H1 (cell line): Measurements from ENCODE around the gene MTHFS. TPM values are rescaled to one million over a fixed set of nuclear protein-coding genes. Genes with fewer than 3 reads are reported as not detected.
A peak's percentile ranks its signal among the peaks of the same experiment; 100 is the strongest.

Experiments
- CTCF ChIA-PET: fragments of 300-600 bp; sonication (Branson Sonifier 250); formaldehyde crosslinking; loops from one replicate; lab custom pipeline; 2021; ENCODE audit not compliant: partially characterized antibody; lab: Charles Lee
- POLR2A ChIA-PET: fragments of 300-600 bp; sonication (Branson Sonifier 250); formaldehyde crosslinking; loops from one replicate; lab custom pipeline; 2021; ENCODE audit warnings: inconsistent platforms; ENCODE audit not compliant: partially characterized antibody; lab: Charles Lee
- DNase-seq, 2 experiments: peaks; one replicate each; pipeline versions ENCODE4 v3.0.0 to v3.0.0-alpha.2; 2010 to 2022; ENCODE audit warnings: low spot score in 2 of 2, low read depth in 1 of 2, mixed read lengths in 1 of 2
- FAIRE-seq: peaks from 2 replicates; lab custom pipeline; 2011; peaks lifted over from hg19 to GRCh38; lab: Jason Lieb, UNC
- H2AFZ ChIP-seq: 2 replicates; pipeline ENCODE4 v1.8.1; 2012; ENCODE audit warnings: low read length, inconsistent platforms
- H2AK5ac ChIP-seq: 2 replicates; pipeline ENCODE4 v1.6.1; 2013; ENCODE audit warnings: low read depth, low read length
- H2BK120ac ChIP-seq: replicated peaks from 2 replicates; pipeline ENCODE3; 2013; ENCODE audit warnings: low read depth, low read length, inconsistent platforms
- H2BK12ac ChIP-seq: 2 replicates; pipeline ENCODE4 v1.6.1; 2013; ENCODE audit warnings: low read depth, low read length
- H2BK15ac ChIP-seq: 2 replicates; pipeline ENCODE4 v1.6.1; 2013; ENCODE audit warnings: low read length
- H2BK20ac ChIP-seq: 2 replicates; pipeline ENCODE4 v1.6.1; 2013; ENCODE audit warnings: low read length
- H2BK5ac ChIP-seq: 2 replicates; pipeline ENCODE4 v1.6.1; 2013; ENCODE audit warnings: low read depth, low read length
- H3K14ac ChIP-seq: 2 replicates; pipeline ENCODE4 v1.6.1; 2013; ENCODE audit warnings: inconsistent platforms; ENCODE audit not compliant: insufficient read length
- H3K18ac ChIP-seq: 2 replicates; pipeline ENCODE4 v1.6.1; 2013; ENCODE audit warnings: low read length; ENCODE audit errors: extremely low read depth
- H3K23ac ChIP-seq: 2 replicates; pipeline ENCODE4 v1.6.1; 2013; ENCODE audit warnings: inconsistent platforms; ENCODE audit not compliant: insufficient read length
- H3K23me2 ChIP-seq: 2 replicates; pipeline ENCODE4 v1.6.1; 2013; ENCODE audit warnings: low read depth, low read length
- H3K27ac ChIP-seq: 2 replicates; pipeline ENCODE4 v1.6.1; 2011; ENCODE audit warnings: low read depth, low read length, inconsistent platforms
- H3K27me3 ChIP-seq, 4 experiments: replicated peaks in 1 of 4; 1 replicate in 1 of 4; 2 replicates in 3 of 4; pipeline versions ENCODE4 v1.6.1 to v1.8.1; 2011 to 2013; ENCODE audit warnings: low read length in 3 of 4, mild to moderate bottlenecking in 3 of 4, inconsistent platforms in 2 of 4, mixed read lengths in 2 of 4, moderate library complexity in 1 of 4; ENCODE audit not compliant: control insufficient read depth in 3 of 4, insufficient read depth in 3 of 4; ENCODE audit errors: extremely low read depth in 1 of 4
- H3K36me3 ChIP-seq, 4 experiments: 2 replicates each; pipeline versions ENCODE4 v1.6.1 to v1.8.1; 2011 to 2013; ENCODE audit warnings: mild to moderate bottlenecking in 4 of 4, low read length in 3 of 4, moderate library complexity in 2 of 4, control low read depth in 1 of 4, inconsistent platforms in 1 of 4; ENCODE audit not compliant: insufficient read depth in 4 of 4, control insufficient read depth in 2 of 4
- H3K4ac ChIP-seq: replicated peaks from 2 replicates; pipeline ENCODE3; 2013; ENCODE audit warnings: low read length, low read depth, mixed read lengths, inconsistent platforms; ENCODE audit not compliant: insufficient read length
- H3K4me1 ChIP-seq, 4 experiments: replicated peaks in 1 of 4; 1 replicate in 1 of 4; 2 replicates in 3 of 4; pipeline versions ENCODE4 v1.6.1 to v1.8.1; 2011 to 2013; ENCODE audit warnings: low read length in 3 of 4, inconsistent platforms in 2 of 4, mixed read lengths in 1 of 4; ENCODE audit not compliant: insufficient read depth in 4 of 4, control insufficient read depth in 3 of 4
- H3K4me2 ChIP-seq, 2 experiments: 2 replicates each; pipeline versions ENCODE4 v1.6.1 to v1.8.1; 2011 to 2013; ENCODE audit warnings: low read depth in 2 of 2, low read length in 2 of 2, control low read depth in 1 of 2, inconsistent platforms in 1 of 2, mild to moderate bottlenecking in 1 of 2; ENCODE audit not compliant: insufficient read depth in 1 of 2
- H3K4me3 ChIP-seq, 4 experiments: fragments of 200-600, 300-600 bp in 1 of 4; sonication (generic), shearing (Covaris generic), sonication (Bioruptor Twin) in 1 of 4; 2 replicates each; pipeline versions ENCODE4 v1.5.1 to v1.8.1; 2011 to 2016; ENCODE audit warnings: low read length in 4 of 4, low read depth in 3 of 4, control low read depth in 2 of 4, inconsistent platforms in 2 of 4, mild to moderate bottlenecking in 2 of 4, mixed read lengths in 1 of 4, moderate library complexity in 1 of 4; ENCODE audit not compliant: insufficient read depth in 2 of 4; ENCODE audit errors: extremely low read depth in 1 of 4
- H3K56ac ChIP-seq: replicated peaks from 2 replicates; pipeline ENCODE3; 2013; ENCODE audit warnings: low read depth, mild to moderate bottlenecking, mixed read lengths, low read length, inconsistent platforms; ENCODE audit not compliant: insufficient read length
- H3K79me1 ChIP-seq: 2 replicates; pipeline ENCODE4 v1.6.1; 2013; ENCODE audit warnings: low read depth, low read length, control low read depth
- H3K79me2 ChIP-seq, 2 experiments: 2 replicates each; pipeline versions ENCODE4 v1.6.1 to v1.8.1; 2012 to 2013; ENCODE audit warnings: low read length in 2 of 2, mild to moderate bottlenecking in 2 of 2, inconsistent platforms in 1 of 2; ENCODE audit not compliant: insufficient read depth in 2 of 2, control insufficient read depth in 1 of 2
- H3K9ac ChIP-seq, 4 experiments: replicated peaks in 1 of 4; 1 replicate in 1 of 4; 2 replicates in 3 of 4; pipeline versions ENCODE4 v1.6.1 to v1.8.1; 2011 to 2013; ENCODE audit warnings: low read depth in 3 of 4, low read length in 3 of 4, control low read depth in 2 of 4, mild to moderate bottlenecking in 2 of 4, moderate library complexity in 2 of 4, inconsistent platforms in 1 of 4; ENCODE audit errors: extremely low read depth in 1 of 4
- H3K9me3 ChIP-seq, 2 experiments: 2 replicates each; pipeline versions ENCODE4 v1.6.1 to v1.8.1; 2012 to 2013; ENCODE audit warnings: mild to moderate bottlenecking in 2 of 2, moderate library complexity in 2 of 2, control low read depth in 1 of 2, inconsistent platforms in 1 of 2, low read depth in 1 of 2, low read length in 1 of 2, mixed read lengths in 1 of 2; ENCODE audit not compliant: insufficient read depth in 2 of 2
- H4K20me1 ChIP-seq, 2 experiments: replicated peaks in 1 of 2; 2 replicates each; pipeline versions ENCODE3 to v1.8.1; 2011 to 2013; ENCODE audit warnings: inconsistent platforms in 2 of 2, low read length in 2 of 2, mild to moderate bottlenecking in 1 of 2; ENCODE audit not compliant: insufficient read depth in 2 of 2, control insufficient read depth in 1 of 2
- H4K5ac ChIP-seq: 2 replicates; pipeline ENCODE4 v1.6.1; 2013; ENCODE audit warnings: low read length, low read depth, mixed read lengths, inconsistent platforms; ENCODE audit not compliant: insufficient read length
- H4K8ac ChIP-seq: 2 replicates; pipeline ENCODE4 v1.8.0; 2013; ENCODE audit warnings: mild to moderate bottlenecking, moderate library complexity, low read length, inconsistent platforms; ENCODE audit not compliant: insufficient read depth; ENCODE audit errors: extremely low read depth
- H4K91ac ChIP-seq: replicated peaks from 2 replicates; pipeline ENCODE3; 2013; ENCODE audit warnings: low read length, mixed read lengths, inconsistent platforms; ENCODE audit not compliant: insufficient read length
- CBX8 ChIP-seq: fragments of 300-800, 300-1000 bp; sonication (generic); IDR thresholded peaks from 2 replicates; pipeline ENCODE4 v1.7.1; 2016; ENCODE audit warnings: low read depth, low read length, borderline replicate concordance
- CTBP2 ChIP-seq: IDR thresholded peaks from 2 replicates; pipeline ENCODE4 v1.7.0; 2011; ENCODE audit warnings: borderline replicate concordance, mild to moderate bottlenecking, moderate library complexity, mixed read lengths, low read length; ENCODE audit not compliant: insufficient read depth, insufficient read length
- POLR2AphosphoS5 ChIP-seq: IDR thresholded peaks from 2 replicates; pipeline ENCODE4 v1.6.1; 2011; ENCODE audit warnings: low read depth, low read length
- SAP30 ChIP-seq: fragments of 300-600 bp; sonication (generic); IDR thresholded peaks from 2 replicates; pipeline ENCODE4 v1.7.1; 2012; ENCODE audit warnings: low read length, moderate library complexity, mild to moderate bottlenecking, inconsistent platforms; ENCODE audit not compliant: insufficient read depth, insufficient replicate concordance
- TAF1 ChIP-seq: IDR thresholded peaks from 2 replicates; pipeline ENCODE4 v1.6.1; 2011; ENCODE audit warnings: mild to moderate bottlenecking, low read depth, low read length
- TAF7 ChIP-seq: optimal IDR thresholded peaks from 2 replicates; pipeline ENCODE3; 2011; ENCODE audit warnings: low read depth, mild to moderate bottlenecking, inconsistent platforms, low read length, moderate library complexity, borderline replicate concordance
- WGBS, 2 experiments: shearing (Covaris generic) in 1 of 2; methylation state at CpG; one replicate each; pipeline versions ENCODE4 v1.1.6 to v1.1.7; 2013 to 2015; ENCODE audit warnings: low lambda C conversion rate in 2 of 2, mixed read lengths in 2 of 2, inconsistent platforms in 1 of 2, low coverage in 1 of 2, missing lambda C conversion rate in 1 of 2; ENCODE audit not compliant: insufficient replicate concordance in 2 of 2, insufficient coverage in 1 of 2, insufficient read length in 1 of 2; ENCODE audit errors: extremely low coverage in 1 of 2, missing lambda C conversion rate in 1 of 2; 5-methylcytosine and 5-hydroxymethylcytosine counted together
- polyA plus RNA-seq, 7 experiments: library from polyadenylated mRNA; depleted of rRNA in 3 of 7; stranded (reverse) in 5 of 7; unstranded in 2 of 7; fragments of >200 nt in 5 of 7; fragments of 200-250 nt in 2 of 7; gene quantifications; 1 replicate in 5 of 7; 2 replicates in 1 of 7; 4 replicates in 1 of 7; pipeline versions ENCODE4 v1.2.1 to v1.2.3, GENCODE V29; 2011 to 2013; ENCODE audit warnings: missing spikeins in 2 of 7, mixed read lengths in 2 of 7
- total RNA-seq: library from RNA; stranded (reverse); fragmentation: NEBNext Ultra II Directional; extraction: Animal tissue kit (Norgen Biotek cat#: 25700); gene quantifications from 2 replicates; pipeline ENCODE4 v1.2.1, GENCODE V29; 2021

MTHFS gene
- total and polyA plus RNA-seq, 2 of the 8 experiments (the other 6 are each of a cell fraction or from before 2014, with no cell fraction given): 27.3 to 37.2 TPM

- Histone ChIP-seq H3K14ac (no peak overlapping the region), H3K36me3 (peaks cover 0 to 19% (median 0%) of the 10 kb centered on the region in 4 experiments; a peak in 1 of 8 replicates), H3K9ac (peak overlapping the region; percentile 93 to 99 (median 94)), H3K79me2 (peaks cover 11 to 28% of the 10 kb centered on the region in 2 experiments; a peak in 3 of 4 replicates), H3K23ac (no peak overlapping the region), H2BK20ac (no peak overlapping the region), H2BK15ac (no peak overlapping the region), H2BK5ac (peak overlapping the region; percentile 95), H2BK12ac (0 out of 2 replicates have a peak overlapping the region, but pooled peaks have one; percentile 50), H3K56ac (peak overlapping the region; percentile 86), H3K4me3 (peak overlapping the region; percentile 87 to 95 (median 90)), H3K4me1 (peaks cover 0 to 18% (median 10%) of the 10 kb centered on the region in 4 experiments; a peak in 4 of 7 replicates), H3K4me2 (peak overlapping the region; percentile 5 to 92), H3K9me3 (no peaks in the 10 kb centered on the region; a peak in 1 of 4 replicates), H3K4ac (no peak overlapping the region), H4K20me1 (no peaks in the 10 kb centered on the region), H2BK120ac (no peak overlapping the region), H3K27ac (peak overlapping the region; percentile 81), H4K91ac (no peak overlapping the region), H2AFZ (no peak overlapping the region), H4K5ac (peak overlapping the region; percentile 80), H3K18ac (peak overlapping the region; percentile 32; the same call in 1 of the 2 replicates), H3K23me2 (peaks cover 9% of the 10 kb centered on the region; the same call in 1 of the 2 replicates), H3K79me1 (peaks cover 4% of the 10 kb centered on the region; the same call in 1 of the 2 replicates), H4K8ac (peak overlapping the region; percentile 98), H2AK5ac (0 out of 2 replicates have a peak overlapping the region, but pooled peaks have one; percentile 60), H3K27me3 (no peaks in the 10 kb centered on the region)
- 2% methylated on average over 47 of the region's 68 CpGs; no CpG with 5 or more reads in 1 of the 2 experiments for WGBS, 2 experiments
- CTCF ChIA-PET: interaction anchor here (0.8 to 1.4 kb wide), 5 partner anchors 69 to 262 kb away, joined by 3 to 4 read pairs (median 3); partner anchors contain the start of gene ZFAND6
- POLR2A ChIA-PET: interaction anchor here (0.5 to 4.4 kb wide), 17 partner anchors 8 to 215 kb away, joined by 3 to 42 read pairs (median 3); partner anchors contain the start of genes MTHFS and ZFAND6
- FAIRE-seq: no peak
- DNase-seq: peak; percentile 99 to 100
- TF ChIP-seq SAP30 (no peak), CBX8 (no peak), TAF7 (peak; percentile 81), TAF1 (peak; percentile 98), POLR2AphosphoS5 (peak; percentile 100), CTBP2 (no peak)
Measured at GRCh38 chr15:79923515-79924169, 26.8 kb upstream of the MTHFS start.
